Measurements from ENCODE around the gene IRAK4. TPM values are rescaled to one million over a fixed set of nuclear protein-coding genes. Genes with fewer than 3 reads are reported as not detected.
"Not testable (repeated sequence)": the region's sequence is repeated elsewhere in the genome, so short reads cannot be mapped to it uniquely, and the experiment has no call there.

Gene IRAK4
- total RNA-seq, 2 experiments from 2014 or later: 17.3 to 28.9 TPM

- ChIA-PET POLR2A (no interaction called here), CTCF (ENCODE audit: unreplicated experiment) (no interaction called here)
- intact Hi-C loops (cut with micrococcal nuclease; ENCODE audit: unreplicated experiment): no loop called here
- Histone ChIP-seq H2AFZ (ENCODE audit: low read length) (no peak overlapping the region), H3K4me3 (ENCODE audit: low read depth, low read length, poor library complexity, severe bottlenecking) (no peak overlapping the region), H3K79me2 (ENCODE audit: insufficient read depth, low read depth, low read length) (peaks cover 43% of the 10 kb centered on the region; the same call in 1 of the 2 replicates), H3K9me2 (ENCODE audit: insufficient read depth, low read length) (no peaks in the 10 kb centered on the region), H3K36me3 (ENCODE audit: insufficient read depth, low read length) (peaks cover 44% of the 10 kb centered on the region), H4K20me1 (ENCODE audit: insufficient read depth, low read length) (no peaks in the 10 kb centered on the region), H3K9me3 (ENCODE audit: low read length) (peaks cover 8% of the 10 kb centered on the region; the same call in 1 of the 2 replicates), H3K4me2 (ENCODE audit: low read length) (no peak overlapping the region), H3K27ac (ENCODE audit: low read depth, low read length, poor library complexity, severe bottlenecking) (no peak overlapping the region), H3K4me1 (ENCODE audit: insufficient read depth, low read length, poor library complexity, severe bottlenecking) (peaks cover 17% of the 10 kb centered on the region)
- no peak for DNase-seq (ENCODE audit: low spot score)
- BruUV-seq (replicated peaks): no TSS peak
- TF ChIP-seq, protein P1, sequence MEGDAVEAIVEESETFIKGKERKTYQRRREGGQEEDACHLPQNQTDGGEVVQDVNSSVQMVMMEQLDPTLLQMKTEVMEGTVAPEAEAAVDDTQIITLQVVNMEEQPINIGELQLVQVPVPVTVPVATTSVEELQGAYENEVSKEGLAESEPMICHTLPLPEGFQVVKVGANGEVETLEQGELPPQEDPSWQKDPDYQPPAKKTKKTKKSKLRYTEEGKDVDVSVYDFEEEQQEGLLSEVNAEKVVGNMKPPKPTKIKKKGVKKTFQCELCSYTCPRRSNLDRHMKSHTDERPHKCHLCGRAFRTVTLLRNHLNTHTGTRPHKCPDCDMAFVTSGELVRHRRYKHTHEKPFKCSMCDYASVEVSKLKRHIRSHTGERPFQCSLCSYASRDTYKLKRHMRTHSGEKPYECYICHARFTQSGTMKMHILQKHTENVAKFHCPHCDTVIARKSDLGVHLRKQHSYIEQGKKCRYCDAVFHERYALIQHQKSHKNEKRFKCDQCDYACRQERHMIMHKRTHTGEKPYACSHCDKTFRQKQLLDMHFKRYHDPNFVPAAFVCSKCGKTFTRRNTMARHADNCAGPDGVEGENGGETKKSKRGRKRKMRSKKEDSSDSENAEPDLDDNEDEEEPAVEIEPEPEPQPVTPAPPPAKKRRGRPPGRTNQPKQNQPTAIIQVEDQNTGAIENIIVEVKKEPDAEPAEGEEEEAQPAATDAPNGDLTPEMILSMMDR (conservative IDR thresholded peaks at IDR 0.05; ENCODE audit: low read length): no peak
- no peak for TF ChIP-seq EZH2phosphoT487 (IDR thresholded peaks at IDR 0.05; ENCODE audit: borderline replicate concordance, low read depth, low read length)
These were observed 7.9 kb upstream of the IRAK4 start for GRCh38 chr12:43750814-43751213.

GRCh38 chr12:43751360-43751759 is 7.4 kb upstream of the IRAK4 start:
- DNase-seq (ENCODE audit: low spot score); H4K20me1 ChIP-seq (ENCODE audit: insufficient read depth, low read length); H3K9me3 ChIP-seq (ENCODE audit: low read length); intact Hi-C loops (cut with micrococcal nuclease; ENCODE audit: unreplicated experiment); H3K4me2 ChIP-seq (ENCODE audit: low read length); H3K27ac ChIP-seq (ENCODE audit: low read depth, low read length, poor library complexity, severe bottlenecking); BruUV-seq (replicated peaks); H3K4me3 ChIP-seq (ENCODE audit: low read depth, low read length, poor library complexity, severe bottlenecking); CTCF ChIA-PET (ENCODE audit: unreplicated experiment); H2AFZ ChIP-seq (ENCODE audit: low read length); POLR2A ChIA-PET; H3K9me2 ChIP-seq (ENCODE audit: insufficient read depth, low read length): not testable (repeated sequence)
- Histone ChIP-seq H3K79me2 (ENCODE audit: insufficient read depth, low read depth, low read length) (peaks cover 46% of the 10 kb centered on the region; the same call in 1 of the 2 replicates), H3K36me3 (ENCODE audit: insufficient read depth, low read length) (peaks cover 38% of the 10 kb centered on the region), H3K4me1 (ENCODE audit: insufficient read depth, low read length, poor library complexity, severe bottlenecking) (peaks cover 18% of the 10 kb centered on the region)

- ChIA-PET CTCF (ENCODE audit: unreplicated experiment) (no interaction called here), POLR2A (no interaction called here)
- peak overlapping the region; percentile 16 for H3K4me3 ChIP-seq (ENCODE audit: low read depth, low read length, poor library complexity, severe bottlenecking)
- TF ChIP-seq, protein P1 (conservative IDR thresholded peaks at IDR 0.05; ENCODE audit: low read length): no peak
- no peak for TF ChIP-seq EZH2phosphoT487 (IDR thresholded peaks at IDR 0.05; ENCODE audit: borderline replicate concordance, low read depth, low read length)
- H3K4me2 ChIP-seq (ENCODE audit: low read length): peak overlapping the region; percentile 39
- peaks cover 36% of the 10 kb centered on the region for H3K36me3 ChIP-seq (ENCODE audit: insufficient read depth, low read length)
- no peaks in the 10 kb centered on the region for H3K9me2 ChIP-seq (ENCODE audit: insufficient read depth, low read length)
- H3K27ac ChIP-seq (ENCODE audit: low read depth, low read length, poor library complexity, severe bottlenecking): no peak overlapping the region
- H3K9me3 ChIP-seq (ENCODE audit: low read length): peaks cover 8% of the 10 kb centered on the region; the same call in 1 of the 2 replicates
- DNase-seq (ENCODE audit: low spot score): no peak
- no peaks in the 10 kb centered on the region for H4K20me1 ChIP-seq (ENCODE audit: insufficient read depth, low read length)
- H3K79me2 ChIP-seq (ENCODE audit: insufficient read depth, low read depth, low read length): peaks cover 67% of the 10 kb centered on the region
- intact Hi-C loops (cut with micrococcal nuclease; ENCODE audit: unreplicated experiment): no loop called here
- H3K4me1 ChIP-seq (ENCODE audit: insufficient read depth, low read length, poor library complexity, severe bottlenecking): peaks cover 26% of the 10 kb centered on the region
- no peak overlapping the region for H2AFZ ChIP-seq (ENCODE audit: low read length)
- BruUV-seq (replicated peaks): no TSS peak
These were observed 4.7 kb upstream of the IRAK4 start for GRCh38 chr12:43754015-43754414.

Data from OCI-LY7 (cell line).